IPS-18a (cell line): Measurements from ENCODE around the gene ARFGAP1.
"Not testable (repeated sequence)": the region's sequence is repeated elsewhere in the genome, so short reads cannot be mapped to it uniquely, and the experiment has no call there.

ENCODE experiments used
- H3K27ac ChIP-seq: one replicate; pipeline ENCODE4 v1.5.1; 2013; ENCODE audit warnings: low read length
- H3K27me3 ChIP-seq: one replicate; pipeline ENCODE4 v1.6.1; 2013; ENCODE audit warnings: mild to moderate bottlenecking, low read length; ENCODE audit not compliant: control insufficient read depth, insufficient read depth
- H3K36me3 ChIP-seq: one replicate; pipeline ENCODE4 v1.6.1; 2013; ENCODE audit warnings: low read depth, low read length; ENCODE audit not compliant: control insufficient read depth
- H3K4me1 ChIP-seq: one replicate; pipeline ENCODE4 v1.6.1; 2013; ENCODE audit warnings: low read depth, low read length; ENCODE audit not compliant: control insufficient read depth
- H3K4me3 ChIP-seq: one replicate; pipeline ENCODE4 v1.5.1; 2013; ENCODE audit warnings: low read length
- H3K9ac ChIP-seq: one replicate; pipeline ENCODE4 v1.6.1; 2013; ENCODE audit warnings: mild to moderate bottlenecking, low read length, moderate library complexity
- H3K9me3 ChIP-seq: one replicate; pipeline ENCODE4 v1.6.1; 2013; ENCODE audit warnings: low read depth, low read length; ENCODE audit not compliant: control insufficient read depth

The ARFGAP1 gene

DNA sequence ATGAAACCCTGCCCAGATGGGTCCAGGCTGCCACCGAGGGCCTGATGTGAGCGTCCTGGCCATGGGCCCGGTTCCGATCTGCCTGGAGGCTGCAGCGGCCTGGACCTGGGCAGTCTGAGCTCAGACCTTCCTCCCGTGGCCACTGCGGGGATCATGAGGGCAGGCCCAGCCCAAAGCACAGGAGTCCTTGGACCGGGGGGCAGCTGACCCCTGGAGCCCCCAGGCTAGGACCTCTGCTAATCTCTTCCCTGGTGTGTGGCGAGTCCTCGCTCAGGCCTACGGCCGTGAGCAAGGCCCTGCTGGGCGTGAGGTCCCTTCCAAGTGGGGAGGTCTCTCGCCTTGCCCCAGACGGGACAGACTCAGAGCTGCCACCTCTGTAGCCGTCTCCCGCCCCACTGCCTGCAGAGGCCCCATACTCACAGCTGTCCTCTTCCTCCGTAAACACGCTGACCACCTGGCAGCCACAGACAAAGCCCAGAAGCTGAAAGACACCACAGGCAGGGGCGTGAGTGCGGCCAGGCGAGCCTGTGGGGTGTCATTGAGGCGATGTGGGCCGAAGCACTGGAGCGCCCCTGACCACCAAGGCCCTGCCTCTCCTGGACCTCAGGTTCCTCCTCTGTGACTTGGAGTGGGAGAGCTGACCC, 28.9 kb upstream of the ARFGAP1 start:
- no peaks in the 10 kb centered on the region for H3K9me3 ChIP-seq
- peaks cover 4% of the 10 kb centered on the region for H3K27me3 ChIP-seq
- no peak overlapping the region for H3K4me3 ChIP-seq
- no peak overlapping the region for H3K9ac ChIP-seq
- no peak overlapping the region for H3K27ac ChIP-seq
- H3K4me1 ChIP-seq, result peaks cover 8% of the 10 kb centered on the region
- H3K36me3 ChIP-seq, result no peaks in the 10 kb centered on the region

GRCh38 chr20:63244468-63244867, 28.1 kb upstream of the ARFGAP1 start:
- Histone ChIP-seq H3K27ac (no peak overlapping the region), H3K4me3 (no peak overlapping the region), H3K9me3 (no peaks in the 10 kb centered on the region), H3K27me3 (peaks cover 4% of the 10 kb centered on the region), H3K4me1 (peaks cover 8% of the 10 kb centered on the region), H3K9ac (no peak overlapping the region), H3K36me3 (no peaks in the 10 kb centered on the region)

DNA sequence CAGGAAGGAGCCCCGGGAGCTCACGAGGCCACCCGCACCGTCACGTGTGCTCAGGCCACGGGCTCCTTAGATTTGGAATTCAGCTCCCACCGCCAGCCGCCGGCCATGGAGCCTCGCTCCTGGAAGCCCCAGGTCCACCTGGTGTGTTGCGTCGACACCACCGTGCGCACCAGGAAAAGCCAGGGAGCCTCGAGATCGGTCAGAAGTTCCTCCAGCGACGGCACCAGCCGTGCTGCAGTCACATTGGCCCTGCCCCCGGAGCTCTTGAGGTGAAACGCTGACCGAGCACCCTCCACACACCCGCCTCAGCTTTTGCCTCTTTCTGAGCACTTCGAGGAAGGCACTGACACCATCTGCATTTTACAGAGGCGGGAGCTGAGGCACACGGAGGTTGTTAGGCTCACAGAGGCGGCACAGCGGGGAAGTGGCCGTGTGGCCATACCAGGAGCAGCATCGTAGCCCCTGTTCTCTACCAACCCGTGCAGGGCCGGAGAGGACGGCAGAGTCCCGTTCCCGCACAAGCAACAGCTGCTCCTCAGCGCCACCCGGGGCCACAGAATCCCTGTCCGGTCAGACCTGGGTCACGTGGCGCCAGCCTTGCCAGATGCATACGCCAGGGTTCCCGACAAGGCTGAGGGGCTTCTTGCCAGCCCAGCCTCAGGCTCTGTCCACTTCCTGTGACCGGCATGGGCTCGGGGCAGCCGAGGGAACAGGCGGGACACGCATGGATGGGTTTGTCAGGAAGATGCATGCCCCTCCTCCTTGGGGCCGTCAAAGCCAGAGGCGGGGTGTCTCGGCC, 25.9 kb upstream of the ARFGAP1 start:
- Histone ChIP-seq H3K36me3 (no peaks in the 10 kb centered on the region), H3K4me1 (peaks cover 8% of the 10 kb centered on the region), H3K27me3 (peaks cover 4% of the 10 kb centered on the region), H3K9me3 (no peaks in the 10 kb centered on the region), H3K27ac (no peak overlapping the region), H3K4me3 (no peak overlapping the region), H3K9ac (no peak overlapping the region)

DNA sequence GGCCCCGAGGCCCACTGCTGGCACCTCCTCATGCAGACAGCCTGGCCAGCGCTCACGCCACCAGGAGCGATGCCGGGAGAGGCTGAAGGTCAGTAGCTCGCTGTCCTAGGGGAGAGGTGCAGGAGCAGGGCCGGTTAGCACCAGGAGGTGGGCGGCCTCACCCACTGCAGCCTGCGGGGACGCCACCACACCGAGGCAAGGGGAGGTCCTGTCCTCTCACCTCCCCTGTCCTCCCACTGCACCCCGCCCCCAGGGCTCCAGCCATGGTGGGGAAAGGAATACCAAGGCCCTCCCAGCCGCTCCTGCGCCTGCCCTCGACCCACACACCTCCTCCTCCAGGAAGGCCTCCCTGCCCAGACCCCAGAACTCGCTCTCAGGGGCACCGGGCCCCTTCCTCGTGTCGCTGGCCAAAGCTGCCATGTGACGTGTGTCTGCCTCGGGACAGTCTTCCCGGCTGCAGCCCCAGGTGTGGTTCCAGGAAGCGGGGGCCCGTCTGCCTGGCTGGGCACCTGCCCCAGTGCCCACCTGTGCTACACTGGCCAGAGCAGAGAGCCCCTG, 24.9 kb upstream of the ARFGAP1 start:
- Histone ChIP-seq H3K27me3 (peaks cover 14% of the 10 kb centered on the region), H3K36me3 (no peaks in the 10 kb centered on the region), H3K9ac (no peak overlapping the region), H3K4me1 (peaks cover 8% of the 10 kb centered on the region), H3K9me3 (no peaks in the 10 kb centered on the region), H3K4me3 (no peak overlapping the region), H3K27ac (no peak overlapping the region)

GRCh38 chr20:63248835-63249591, 23.6 kb upstream of the ARFGAP1 start:
- no peak overlapping the region for H3K9ac ChIP-seq
- H3K27me3 ChIP-seq, result peaks cover 22% of the 10 kb centered on the region
- H3K9me3 ChIP-seq, result no peaks in the 10 kb centered on the region
- H3K4me1 ChIP-seq, result peaks cover 12% of the 10 kb centered on the region
- H3K4me3 ChIP-seq, result no peak overlapping the region
- no peak overlapping the region for H3K27ac ChIP-seq
- no peaks in the 10 kb centered on the region for H3K36me3 ChIP-seq

DNA sequence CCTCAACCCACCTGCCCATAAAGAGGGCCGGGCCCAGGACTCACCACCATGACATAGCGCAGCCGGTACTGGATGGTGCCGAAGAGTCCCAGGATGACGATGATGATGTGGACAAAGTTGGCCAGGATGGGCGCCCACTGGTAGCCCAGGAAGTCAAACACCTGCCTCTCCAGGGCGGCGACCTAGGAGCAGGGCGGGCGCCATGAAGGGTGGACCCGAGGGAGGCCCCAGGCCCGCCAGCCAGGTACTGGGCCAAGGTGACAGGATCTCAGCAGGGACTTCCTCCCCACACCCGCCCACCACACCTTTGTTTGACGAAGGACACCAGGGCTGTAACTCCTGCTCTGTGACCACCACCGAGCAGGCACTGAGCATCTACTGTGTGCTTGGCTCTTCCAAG, 22.7 kb upstream of the ARFGAP1 start:
- no peaks in the 10 kb centered on the region for H3K9me3 ChIP-seq
- H3K36me3 ChIP-seq, result no peaks in the 10 kb centered on the region
- H3K27ac ChIP-seq, result no peak overlapping the region
- no peak overlapping the region for H3K9ac ChIP-seq
- peaks cover 15% of the 10 kb centered on the region for H3K4me1 ChIP-seq
- H3K4me3 ChIP-seq, result no peak overlapping the region
- H3K27me3 ChIP-seq, result peaks cover 26% of the 10 kb centered on the region

DNA sequence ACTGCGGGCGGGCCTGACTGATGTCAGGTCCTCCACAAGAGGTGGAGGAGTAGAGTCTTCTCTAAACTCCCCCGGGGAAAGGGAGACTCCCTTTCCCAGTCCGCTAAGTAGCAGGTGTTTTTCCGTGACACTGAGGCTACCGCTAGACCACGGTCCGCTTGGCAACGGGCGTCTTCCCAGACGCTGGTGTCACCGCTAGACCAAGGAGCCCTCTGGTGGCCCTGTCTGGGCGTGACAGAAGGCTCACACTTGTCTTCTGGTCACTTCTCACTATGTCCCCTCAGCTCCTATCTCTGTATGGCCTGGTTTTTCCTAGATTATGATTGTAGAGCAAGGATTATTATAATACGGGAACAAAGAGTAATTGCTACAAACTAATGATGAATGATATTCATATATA, 21.3 kb upstream of the ARFGAP1 start:
- not testable (repeated sequence) for H3K9ac ChIP-seq, H3K9me3 ChIP-seq, H3K27ac ChIP-seq, H3K4me3 ChIP-seq, H3K36me3 ChIP-seq
- Histone ChIP-seq H3K4me1 (peaks cover 21% of the 10 kb centered on the region), H3K27me3 (peaks cover 40% of the 10 kb centered on the region)

DNA sequence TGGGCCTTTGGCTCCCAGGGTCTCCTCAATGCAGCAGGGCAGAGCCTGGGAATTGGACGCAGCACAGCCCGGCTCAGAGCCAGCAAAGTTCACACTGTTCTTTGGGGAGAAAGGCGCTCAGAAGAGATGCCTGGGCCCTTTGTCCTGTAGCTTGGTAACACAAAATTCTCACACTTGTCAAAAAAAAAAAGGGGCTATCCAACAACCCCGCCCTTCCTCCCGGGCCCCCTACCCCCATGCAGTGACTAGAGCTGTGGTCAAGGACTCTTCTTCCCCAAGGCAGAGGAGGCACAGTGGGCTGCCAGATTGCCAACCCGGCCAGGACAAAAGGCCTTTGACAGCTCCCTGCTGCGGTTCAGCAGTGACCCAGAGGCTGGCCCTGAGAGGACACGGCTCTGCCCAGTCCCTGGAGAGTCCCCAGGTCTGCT, 20.3 kb upstream of the ARFGAP1 start:
- no peak overlapping the region for H3K9ac ChIP-seq
- H3K36me3 ChIP-seq, result no peaks in the 10 kb centered on the region
- H3K27ac ChIP-seq, result no peak overlapping the region
- H3K27me3 ChIP-seq, result peaks cover 39% of the 10 kb centered on the region
- H3K4me3 ChIP-seq, result no peak overlapping the region
- H3K9me3 ChIP-seq, result no peaks in the 10 kb centered on the region
- peaks cover 16% of the 10 kb centered on the region for H3K4me1 ChIP-seq

GRCh38 chr20:63253065-63253437, 19.6 kb upstream of the ARFGAP1 start:
- H3K27ac ChIP-seq, result no peak overlapping the region
- no peak overlapping the region for H3K9ac ChIP-seq
- H3K4me3 ChIP-seq, result peak overlapping the region; percentile 53
- peaks cover 39% of the 10 kb centered on the region for H3K27me3 ChIP-seq
- H3K36me3 ChIP-seq, result no peaks in the 10 kb centered on the region
- H3K4me1 ChIP-seq, result peaks cover 16% of the 10 kb centered on the region
- no peaks in the 10 kb centered on the region for H3K9me3 ChIP-seq

DNA sequence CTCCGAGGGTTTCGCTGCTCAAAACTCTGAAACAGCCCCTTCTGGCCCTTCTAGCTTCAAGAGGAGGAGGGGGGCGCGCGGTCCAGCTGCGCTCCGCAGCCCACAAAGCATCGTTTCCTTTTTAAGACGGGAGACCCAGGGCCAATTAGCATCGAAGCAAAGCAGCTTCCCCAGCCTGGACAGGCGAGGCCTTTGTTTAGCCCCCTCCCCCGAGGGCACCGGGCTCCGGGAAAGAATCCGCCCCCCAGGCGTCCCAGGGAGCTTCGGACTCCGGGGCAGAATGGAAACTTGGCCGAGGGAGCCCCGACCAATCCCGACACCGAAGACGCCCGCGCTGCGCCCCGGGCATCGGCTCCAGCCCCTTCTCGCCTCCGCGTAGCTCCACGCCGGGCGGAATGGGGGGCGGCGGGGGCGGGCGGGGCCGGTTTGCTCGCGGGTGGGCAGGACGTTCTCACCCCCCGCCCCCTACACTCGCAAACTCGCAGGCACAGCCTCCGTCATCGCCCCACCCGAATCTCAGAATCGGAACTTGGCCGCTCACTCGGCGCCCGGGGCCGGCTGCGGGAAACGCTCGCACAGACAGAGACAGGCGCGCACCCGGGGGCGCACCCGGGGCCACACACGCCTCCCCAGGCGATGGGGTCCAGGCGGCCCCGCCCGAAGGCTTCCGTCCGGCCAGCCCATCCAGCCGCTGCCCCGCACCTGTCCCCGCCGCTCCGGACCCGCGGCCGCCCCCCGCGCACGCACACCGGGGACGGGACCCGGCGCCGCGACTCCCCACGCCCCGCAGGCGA, 19.0 kb upstream of the ARFGAP1 start:
- peaks cover 13% of the 10 kb centered on the region for H3K4me1 ChIP-seq
- peaks cover 39% of the 10 kb centered on the region for H3K27me3 ChIP-seq
- peak overlapping the region; percentile 53 for H3K4me3 ChIP-seq
- H3K27ac ChIP-seq, result no peak overlapping the region
- no peaks in the 10 kb centered on the region for H3K36me3 ChIP-seq
- no peaks in the 10 kb centered on the region for H3K9me3 ChIP-seq
- no peak overlapping the region for H3K9ac ChIP-seq

DNA sequence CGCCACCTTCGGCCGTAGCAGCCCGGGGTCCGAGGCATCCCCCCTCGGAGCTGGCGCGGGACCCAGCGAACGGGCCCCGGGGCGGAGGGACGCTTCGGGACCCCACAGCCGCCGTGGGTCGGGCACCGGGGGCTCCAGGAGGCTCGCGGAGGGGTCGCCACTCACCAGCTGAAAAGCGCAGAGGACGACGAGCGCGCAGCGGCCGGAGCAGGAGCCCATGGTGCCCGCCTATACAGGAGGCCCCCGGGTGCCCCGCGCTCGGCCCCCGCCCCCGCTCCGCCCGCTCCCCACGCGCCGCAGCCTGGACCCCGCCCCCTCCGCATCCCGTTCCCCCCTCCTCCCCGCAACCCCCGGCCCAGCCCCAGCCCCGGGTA, 18.4 kb upstream of the ARFGAP1 start, which contains the start of gene NKAIN4:
TSS of gene NKAIN4 (minus strand) at position 232 of the 374 bp plus-strand sequence. CDS start at position 219, 13 bp downstream.
- Histone ChIP-seq H3K9ac (no peak within 1 kb of the TSS), H3K36me3 (no peaks in the 10 kb centered on the region), H3K9me3 (no peaks in the 10 kb centered on the region), H3K27ac (no peak within 1 kb of the TSS), H3K27me3 (peaks cover 39% of the 10 kb centered on the region), H3K4me1 (peaks cover 13% of the 10 kb centered on the region), H3K4me3 (peak within 1 kb of the TSS; percentile 53)
